ENCODE measurements around the gene UBXN6.
A peak's percentile ranks its signal among the peaks of the same experiment; 100 is the strongest.

UBXN6 gene

DNA sequence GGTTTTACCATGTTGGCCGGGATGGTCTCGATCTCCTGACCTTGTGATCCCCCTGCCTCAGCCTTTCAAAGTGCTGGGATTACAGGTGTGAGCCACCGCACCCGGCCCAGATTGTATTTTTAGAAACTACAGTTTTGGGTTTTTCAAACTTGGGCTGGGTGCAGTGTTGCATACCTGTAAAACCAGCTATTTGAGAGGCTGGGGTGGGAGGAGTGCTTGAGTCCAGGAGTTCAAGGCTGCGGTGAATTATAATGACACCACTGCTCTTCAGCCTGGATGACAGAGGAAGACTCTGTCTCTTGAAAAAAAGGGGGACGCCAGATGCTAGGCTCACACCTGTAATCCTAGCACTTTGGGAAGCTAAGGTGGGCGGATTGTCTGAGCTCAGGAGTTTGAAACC lies 51.0 kb downstream of the UBXN6 start:
- no peaks in the 10 kb centered on the region for H3K27me3 ChIP-seq (ENCODE audit: control insufficient read depth in 1 of 2, insufficient read depth in 2 of 2, low read length in 2 of 2)
- H3K27ac ChIP-seq (ENCODE audit: low read depth, low read length): no peak overlapping the region
- H3K9me3 ChIP-seq (ENCODE audit: low read length): no peaks in the 10 kb centered on the region
- peaks cover 13% of the 10 kb centered on the region for H3K4me1 ChIP-seq (ENCODE audit: insufficient read depth, low read length)
- H3K9ac ChIP-seq (ENCODE audit: low read length): no peak overlapping the region
- H3K4me3 ChIP-seq (ENCODE audit: low read depth in 1 of 2, low read length in 2 of 2): no peak overlapping the region
- peaks cover 6% of the 10 kb centered on the region for H3K36me3 ChIP-seq (ENCODE audit: insufficient read depth, low read length)

DNA sequence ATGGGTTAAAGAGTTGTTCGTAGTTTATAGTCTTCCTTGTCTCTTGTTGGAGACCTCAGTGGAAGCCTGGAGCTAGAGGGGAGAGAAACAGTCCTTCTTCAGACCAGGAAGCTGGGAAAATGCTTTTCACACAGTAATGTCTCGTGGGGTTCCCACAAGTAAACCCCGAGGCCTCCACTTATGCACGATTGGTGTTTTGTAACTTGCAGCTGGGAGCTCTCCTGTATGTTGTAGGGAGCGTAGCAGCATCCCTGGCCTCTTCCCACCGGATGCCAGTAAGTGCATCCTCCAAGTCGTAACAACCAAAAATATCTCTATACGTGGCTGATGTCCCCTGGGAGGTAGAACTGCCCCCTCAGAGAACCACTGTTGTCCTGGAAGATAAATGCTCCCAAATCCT lies 51.6 kb downstream of the UBXN6 start:
- no peak overlapping the region for H3K9ac ChIP-seq (ENCODE audit: low read length)
- no peak overlapping the region for H3K4me3 ChIP-seq (ENCODE audit: low read depth in 1 of 2, low read length in 2 of 2)
- H3K4me1 ChIP-seq (ENCODE audit: insufficient read depth, low read length): peaks cover 17% of the 10 kb centered on the region
- H3K36me3 ChIP-seq (ENCODE audit: insufficient read depth, low read length): peaks cover 6% of the 10 kb centered on the region
- H3K9me3 ChIP-seq (ENCODE audit: low read length): no peaks in the 10 kb centered on the region
- no peaks in the 10 kb centered on the region for H3K27me3 ChIP-seq (ENCODE audit: control insufficient read depth in 1 of 2, insufficient read depth in 2 of 2, low read length in 2 of 2)
- no peak overlapping the region for H3K27ac ChIP-seq (ENCODE audit: low read depth, low read length)

GRCh38 chr19:4403005-4403761 lies 54.4 kb downstream of the UBXN6 start:
- Histone ChIP-seq H3K36me3 (ENCODE audit: insufficient read depth, low read length) (no peaks in the 10 kb centered on the region), H3K4me1 (ENCODE audit: insufficient read depth, low read length) (peaks cover 29% of the 10 kb centered on the region), H3K9ac (ENCODE audit: low read length) (peak overlapping the region; percentile 20), H3K4me3 (ENCODE audit: low read depth in 1 of 2, low read length in 2 of 2) (peak overlapping the region; percentile 54 to 75), H3K27me3 (ENCODE audit: control insufficient read depth in 1 of 2, insufficient read depth in 2 of 2, low read length in 2 of 2) (no peaks in the 10 kb centered on the region), H3K9me3 (ENCODE audit: low read length) (no peaks in the 10 kb centered on the region), H3K27ac (ENCODE audit: low read depth, low read length) (no peak overlapping the region)

GRCh38 chr19:4402171-4403004 lies 55.2 kb downstream of the UBXN6 start, which contains the start of gene CHAF1A:
TSS of gene CHAF1A (plus strand) at chr19:4402640. CDS start at chr19:4402763, 123 bp downstream.
- H3K36me3 ChIP-seq (ENCODE audit: insufficient read depth, low read length): peaks cover under 1% of the 10 kb centered on the region

GRCh38 chr19:4401769-4402170 lies 55.8 kb downstream of the UBXN6 start:
- peaks cover 38% of the 10 kb centered on the region for H3K4me1 ChIP-seq (ENCODE audit: insufficient read depth, low read length)
- no peaks in the 10 kb centered on the region for H3K27me3 ChIP-seq (ENCODE audit: control insufficient read depth in 1 of 2, insufficient read depth in 2 of 2, low read length in 2 of 2)
- H3K36me3 ChIP-seq (ENCODE audit: insufficient read depth, low read length): peaks cover 7% of the 10 kb centered on the region
- H3K9ac ChIP-seq (ENCODE audit: low read length): peak overlapping the region; percentile 55
- no peaks in the 10 kb centered on the region for H3K9me3 ChIP-seq (ENCODE audit: low read length)
- peak overlapping the region; percentile 74 for H3K27ac ChIP-seq (ENCODE audit: low read depth, low read length)
- H3K4me3 ChIP-seq (ENCODE audit: low read depth in 1 of 2, low read length in 2 of 2): peak overlapping the region in 1 of 2 donors; percentile 62

More at GRCh38 chr19:4402171-4403004, 55.2 kb downstream of the UBXN6 start, which contains the start of gene CHAF1A:
- Histone ChIP-seq H3K4me3 (ENCODE audit: low read depth in 1 of 2, low read length in 2 of 2) (peak within 1 kb of the TSS; percentile 54 to 75), H3K27ac (ENCODE audit: low read depth, low read length) (peak within 1 kb of the TSS; percentile 74), H3K4me1 (ENCODE audit: insufficient read depth, low read length) (peaks cover 32% of the 10 kb centered on the region), H3K9me3 (ENCODE audit: low read length) (no peaks in the 10 kb centered on the region), H3K27me3 (ENCODE audit: control insufficient read depth in 1 of 2, insufficient read depth in 2 of 2, low read length in 2 of 2) (no peaks in the 10 kb centered on the region), H3K9ac (ENCODE audit: low read length) (peak within 1 kb of the TSS; percentile 55)

- Histone ChIP-seq H3K27ac (ENCODE audit: low read depth, low read length) (peak within 1 kb of the TSS; percentile 82), H3K4me1 (ENCODE audit: insufficient read depth, low read length) (peaks cover 41% of the 10 kb centered on the region), H3K9me3 (ENCODE audit: low read length) (no peaks in the 10 kb centered on the region), H3K27me3 (ENCODE audit: control insufficient read depth in 1 of 2, insufficient read depth in 2 of 2, low read length in 2 of 2) (no peaks in the 10 kb centered on the region), H3K4me3 (ENCODE audit: low read depth in 1 of 2, low read length in 2 of 2) (peak within 1 kb of the TSS; percentile 81 to 95), H3K9ac (ENCODE audit: low read length) (peak within 1 kb of the TSS; percentile 81), H3K36me3 (ENCODE audit: insufficient read depth, low read length) (peaks cover 11% of the 10 kb centered on the region)
Observed at GRCh38 chr19:4400135-4400936, 57.3 kb downstream of the UBXN6 start, which contains the start of gene SH3GL1. TSS of gene SH3GL1 (minus strand) at chr19:4400547. CDS start at chr19:4400368, 179 bp downstream.

DNA sequence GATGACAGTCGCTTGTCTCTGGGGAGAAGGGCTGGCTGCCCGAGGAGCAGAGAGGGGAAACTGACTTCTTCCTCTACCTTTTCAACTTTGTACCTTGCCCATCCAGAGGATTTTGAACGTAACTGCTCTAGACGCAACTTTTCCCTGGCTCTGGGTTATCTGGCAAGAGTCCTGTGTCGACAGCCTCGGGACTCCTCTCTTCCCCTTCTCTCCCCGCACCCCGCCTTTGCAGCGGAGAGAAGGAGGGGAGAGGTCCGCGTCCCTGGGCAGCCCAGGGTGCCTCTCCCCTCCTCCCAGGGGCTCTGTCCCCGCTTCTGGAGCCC lies 57.8 kb downstream of the UBXN6 start:
- peaks cover 11% of the 10 kb centered on the region for H3K36me3 ChIP-seq (ENCODE audit: insufficient read depth, low read length)
- H3K27me3 ChIP-seq (ENCODE audit: control insufficient read depth in 1 of 2, insufficient read depth in 2 of 2, low read length in 2 of 2): no peaks in the 10 kb centered on the region
- peak overlapping the region; percentile 82 for H3K27ac ChIP-seq (ENCODE audit: low read depth, low read length)
- H3K9ac ChIP-seq (ENCODE audit: low read length): peak overlapping the region; percentile 81
- H3K9me3 ChIP-seq (ENCODE audit: low read length): no peaks in the 10 kb centered on the region
- peaks cover 42% of the 10 kb centered on the region for H3K4me1 ChIP-seq (ENCODE audit: insufficient read depth, low read length)
- peak overlapping the region; percentile 81 to 95 for H3K4me3 ChIP-seq (ENCODE audit: low read depth in 1 of 2, low read length in 2 of 2)

- H3K9ac ChIP-seq (ENCODE audit: low read length): peak overlapping the region; percentile 39
- H3K4me1 ChIP-seq (ENCODE audit: insufficient read depth, low read length): peaks cover 45% of the 10 kb centered on the region
- H3K27me3 ChIP-seq (ENCODE audit: control insufficient read depth in 1 of 2, insufficient read depth in 2 of 2, low read length in 2 of 2): no peaks in the 10 kb centered on the region
- peaks cover 11% of the 10 kb centered on the region for H3K36me3 ChIP-seq (ENCODE audit: insufficient read depth, low read length)
- no peak overlapping the region for H3K4me3 ChIP-seq (ENCODE audit: low read depth in 1 of 2, low read length in 2 of 2)
- no peak overlapping the region for H3K27ac ChIP-seq (ENCODE audit: low read depth, low read length)
- no peaks in the 10 kb centered on the region for H3K9me3 ChIP-seq (ENCODE audit: low read length)
Observed at GRCh38 chr19:4396949-4397783, 60.4 kb downstream of the UBXN6 start.
